Cardiac fibroblast (primary cell): ENCODE measurements around the gene MTX3.
A peak's percentile ranks its signal among the peaks of the same experiment; 100 is the strongest.

Source experiments
- DNase-seq, 2 donors: peaks; one replicate each; pipeline versions ENCODE4 v3.0.0 to v3.0.0-alpha.2; 2010; ENCODE audit warnings: low read depth in 2 of 2
- H3K4me3 ChIP-seq, 2 donors: replicated peaks in 1 of 2; 1 replicate in 1 of 2; 2 replicates in 1 of 2; pipeline ENCODE4 v1.5.1; 2011; ENCODE audit warnings: low read depth in 2 of 2, low read length in 2 of 2, mild to moderate bottlenecking in 2 of 2, moderate library complexity in 1 of 2
- CTCF ChIP-seq: IDR thresholded peaks from one replicate; pipeline ENCODE4 v1.5.1; 2011; ENCODE audit warnings: low read depth, mild to moderate bottlenecking, low read length, inconsistent platforms

Gene MTX3

GRCh38 chr5:79983618-79984017, 7.4 kb downstream of the MTX3 start:
- TF ChIP-seq CTCF: no peak
- DNase-seq: no peak
- H3K4me3 ChIP-seq: no peak overlapping the region

- TF ChIP-seq CTCF: no peak
- no peak for DNase-seq
- no peak overlapping the region for H3K4me3 ChIP-seq
These were observed 8.9 kb downstream of the MTX3 start for GRCh38 chr5:79982136-79982535.

GRCh38 chr5:79976759-79977515, 14.1 kb downstream of the MTX3 start:
- TF ChIP-seq CTCF: no peak
- H3K4me3 ChIP-seq: no peak overlapping the region
- DNase-seq: no peak

- no peak overlapping the region for H3K4me3 ChIP-seq
- DNase-seq: no peak
- TF ChIP-seq CTCF: no peak
These were observed 15.6 kb downstream of the MTX3 start for GRCh38 chr5:79975422-79975821.

GRCh38 chr5:79974886-79975285, 16.2 kb downstream of the MTX3 start:
- H3K4me3 ChIP-seq: no peak overlapping the region
- DNase-seq: peak; percentile 50 to 83
- no peak for TF ChIP-seq CTCF

- no peak for DNase-seq
- no peak overlapping the region for H3K4me3 ChIP-seq
- TF ChIP-seq CTCF: no peak
These were observed 17.1 kb downstream of the MTX3 start for GRCh38 chr5:79973996-79974395.

GRCh38 chr5:79973511-79973910, 17.6 kb downstream of the MTX3 start:
- TF ChIP-seq CTCF: no peak
- H3K4me3 ChIP-seq: no peak overlapping the region
- DNase-seq: no peak
